Body of pancreas (tissue), 4 donors: ENCODE results near the gene BET1.

Experiments used
- CTCF ChIP-seq, 7 experiments: fragments of 450-650 bp in 4 of 7; fragments of 200-600 bp in 3 of 7; sonication (generic) in 3 of 7; IDR thresholded peaks; one replicate each; pipeline ENCODE4 v1.5.1; 2016 to 2019; ENCODE audit warnings: antibody characterized with exemption in 7 of 7
- POLR2A ChIP-seq, 3 donors: fragments of 450-650 bp; IDR thresholded peaks; one replicate each; pipeline ENCODE4 v1.6.1; 2016; ENCODE audit warnings: antibody characterized with exemption in 3 of 3, mild to moderate bottlenecking in 2 of 3

GRCh38 chr7:93973134-93973533, 31.0 kb downstream of the BET1 start:
- TF ChIP-seq CTCF (IDR thresholded peaks at IDR 0.05) = no peak
- TF ChIP-seq POLR2A (IDR thresholded peaks at IDR 0.05) = no peak
